HepG2 (cell line): ENCODE data around the gene BMPR2. TPM values are rescaled to one million over a fixed set of nuclear protein-coding genes. Genes with fewer than 3 reads are reported as not detected.

Experiments
- CREBL2 ChIP-seq: sonication (generic); formaldehyde crosslinking; IDR thresholded peaks from 2 replicates; pipeline ENCODE4 v1.8.1; 2023; ENCODE audit warnings: missing genetic modification reagents, mild to moderate bottlenecking, borderline replicate concordance
- CSRNP1 ChIP-seq: sonication (generic); formaldehyde crosslinking; IDR thresholded peaks from 2 replicates; pipeline ENCODE4 v1.8.1; 2023; ENCODE audit warnings: mild to moderate bottlenecking, missing genetic modification reagents
- FUBP1 ChIP-seq: sonication (generic); formaldehyde crosslinking; IDR thresholded peaks from 2 replicates; pipeline ENCODE4 v1.5.1; 2020; ENCODE audit warnings: missing genetic modification reagents, mild to moderate bottlenecking, borderline replicate concordance
- GMEB1 ChIP-seq: sonication (generic); formaldehyde crosslinking; IDR thresholded peaks from 2 replicates; pipeline ENCODE4 v1.5.1; 2020; ENCODE audit warnings: missing genetic modification reagents, mild to moderate bottlenecking, borderline replicate concordance
- HHEX ChIP-seq: IDR thresholded peaks from 2 replicates; pipeline ENCODE4 v1.6.1; 2016; ENCODE audit warnings: control low read depth
- KAT8 ChIP-seq: IDR thresholded peaks from 2 replicates; pipeline ENCODE4 v1.6.1; 2016; ENCODE audit warnings: missing genetic modification reagents, missing compliant biosample characterization
- MTF1 ChIP-seq: sonication (generic); formaldehyde crosslinking; IDR thresholded peaks from 2 replicates; pipeline ENCODE4 v1.5.0; 2020; ENCODE audit warnings: missing genetic modification reagents
- MXD3 ChIP-seq: IDR thresholded peaks from 2 replicates; pipeline ENCODE4 v1.6.1; 2016; ENCODE audit warnings: mild to moderate bottlenecking, missing biosample characterization, missing genetic modification reagents
- RARA ChIP-seq: IDR thresholded peaks from 2 replicates; pipeline ENCODE4 v1.6.1; 2016; ENCODE audit warnings: missing genetic modification reagents, missing compliant biosample characterization
- REPIN1 ChIP-seq: sonication (generic); formaldehyde crosslinking; IDR thresholded peaks from 2 replicates; pipeline ENCODE4 v1.8.0; 2022; ENCODE audit warnings: missing genetic modification reagents, low read depth, mild to moderate bottlenecking, borderline replicate concordance
- SP4 ChIP-seq: sonication (generic); formaldehyde crosslinking; IDR thresholded peaks from 2 replicates; pipeline ENCODE4 v1.8.1; 2023; ENCODE audit warnings: mild to moderate bottlenecking, missing genetic modification reagents
- SRF ChIP-seq: IDR thresholded peaks from 2 replicates; pipeline ENCODE4 v1.6.1; 2011; ENCODE audit warnings: mild to moderate bottlenecking, low read depth, low read length, moderate library complexity
- STAT5B ChIP-seq: sonication (generic); formaldehyde crosslinking; IDR thresholded peaks from 2 replicates; pipeline ENCODE4 v1.4.0; 2020; ENCODE audit warnings: missing genetic modification reagents
- TAF1 ChIP-seq: sonication (generic); formaldehyde crosslinking; IDR thresholded peaks from 2 replicates; pipeline ENCODE4 v1.4.0; 2020; ENCODE audit warnings: missing genetic modification reagents
- TCF7L2 ChIP-seq: IDR thresholded peaks from 2 replicates; pipeline ENCODE4 v1.6.1; 2011; ENCODE audit warnings: mild to moderate bottlenecking, low read depth, low read length, moderate library complexity
- ZNF337 ChIP-seq: sonication (generic); formaldehyde crosslinking; IDR thresholded peaks from 2 replicates; pipeline ENCODE4 v1.5.1; 2020; ENCODE audit warnings: missing genetic modification reagents, low read depth, mild to moderate bottlenecking, borderline replicate concordance
- ZNF501 ChIP-seq: sonication (generic); formaldehyde crosslinking; IDR thresholded peaks from 2 replicates; pipeline ENCODE4 v1.5.1; 2020; ENCODE audit warnings: mild to moderate bottlenecking, moderate library complexity, missing genetic modification reagents
- ZNF660 ChIP-seq: sonication (generic); formaldehyde crosslinking; IDR thresholded peaks from 2 replicates; pipeline ENCODE4 v1.5.1; 2020; ENCODE audit warnings: mild to moderate bottlenecking, low read depth, missing genetic modification reagents, borderline replicate concordance
- ZNF770 ChIP-seq: sonication (generic); formaldehyde crosslinking; IDR thresholded peaks from 2 replicates; pipeline ENCODE4 v1.5.0; 2020; ENCODE audit warnings: mild to moderate bottlenecking, missing genetic modification reagents
- ZNF891 ChIP-seq: sonication (generic); formaldehyde crosslinking; IDR thresholded peaks from 2 replicates; pipeline ENCODE4 v1.5.0; 2020; ENCODE audit warnings: mild to moderate bottlenecking, missing genetic modification reagents
- ZSCAN29 ChIP-seq: sonication (generic); formaldehyde crosslinking; conservative IDR thresholded peaks from 2 replicates; pipeline ENCODE4 v1.4.0; 2020; ENCODE audit warnings: mild to moderate bottlenecking, missing genetic modification reagents
- polyA plus RNA-seq, 8 experiments: library from polyadenylated mRNA; depleted of rRNA in 3 of 8; stranded (reverse) in 7 of 8; unstranded in 1 of 8; fragments of >200 nt; fragmentation: Illumina TruSeq in 4 of 8; extraction: Trizol in 4 of 8; gene quantifications; 2 replicates each; pipeline versions ENCODE4 v1.2.1 to v1.2.3, GENCODE V29; 2011 to 2016; ENCODE audit warnings: low read depth in 4 of 8, missing spikeins in 1 of 8, mixed read lengths in 1 of 8; ENCODE audit not compliant: insufficient read depth in 1 of 8
- total RNA-seq, 5 experiments: library from RNA; depleted of rRNA; stranded (reverse); fragments of >200 nt; fragmentation: Illumina TruSeq; extraction: Trizol; gene quantifications; 2 replicates each; pipeline ENCODE4 v1.2.3, GENCODE V29; 2016; ENCODE audit warnings: low read depth in 1 of 5

The BMPR2 gene
- total and polyA plus RNA-seq, 2 of the 13 experiments (the other 11 are each of a cell fraction or from before 2014, with no cell fraction given): 5.5 to 10.3 TPM

- TF ChIP-seq ZNF770 (CRISPR knock-in tag) (peak; percentile 23; the same call in 1 of the 2 replicates), GMEB1 (CRISPR knock-in tag) (no peak), KAT8 (CRISPR knock-in tag) (no peak), TAF1 (CRISPR knock-in tag) (peak; percentile 39; the same call in 1 of the 2 replicates), CREBL2 (no peak; the same call in 1 of the 2 replicates), ZSCAN29 (CRISPR knock-in tag) (0 out of 2 replicates have a peak, but pooled peaks have one; percentile 34), ZNF660 (CRISPR knock-in tag) (no peak), MXD3 (CRISPR knock-in tag) (no peak), FUBP1 (CRISPR knock-in tag) (no peak), HHEX (CRISPR knock-in tag) (no peak), REPIN1 (CRISPR knock-in tag) (no peak), MTF1 (no peak), ZNF891 (peak; percentile 75), SP4 (CRISPR knock-in tag) (no peak), ZNF337 (CRISPR knock-in tag) (no peak), SRF (no peak), CSRNP1 (CRISPR knock-in tag) (no peak), ZNF501 (peak; percentile 69), STAT5B (CRISPR knock-in tag) (no peak), TCF7L2 (no peak), RARA (CRISPR knock-in tag) (0 out of 2 replicates have a peak, but pooled peaks have one; percentile 21)
These were observed 1.2 kb downstream of the BMPR2 start (continued) for GRCh38 chr2:202377207-202377761.
